KMS-11 (cell line): ENCODE results near the gene SORCS2.

Experiments
- H2AFZ ChIP-seq: fragments of 200-600 bp; sonication (generic); 2 replicates; pipeline ENCODE4 v1.6.1; 2016; ENCODE audit warnings: antibody characterized with exemption, mixed run types, low read depth
- H3K27ac ChIP-seq: fragments of 200-600 bp; sonication (generic); 2 replicates; pipeline ENCODE4 v1.6.1; 2016; ENCODE audit warnings: mild to moderate bottlenecking, mixed run types
- H3K27me3 ChIP-seq: fragments of 200-600 bp; sonication (generic); 2 replicates; pipeline ENCODE4 v1.6.1; 2017; ENCODE audit warnings: mild to moderate bottlenecking, low read depth, mixed run types, moderate library complexity; ENCODE audit not compliant: insufficient read depth
- H3K36me3 ChIP-seq: fragments of 200-600 bp; sonication (generic); 2 replicates; pipeline ENCODE4 v1.6.1; 2017; ENCODE audit warnings: mild to moderate bottlenecking, mixed run types; ENCODE audit not compliant: insufficient read depth
- H3K4me1 ChIP-seq: fragments of 200-600 bp; sonication (generic); 2 replicates; pipeline ENCODE4 v1.6.1; 2016; ENCODE audit warnings: mild to moderate bottlenecking, low read depth, mixed run types; ENCODE audit not compliant: poor library complexity, severe bottlenecking
- H3K4me2 ChIP-seq: fragments of 200-600 bp; sonication (generic); 2 replicates; pipeline ENCODE4 v1.7.0; 2016; ENCODE audit warnings: mild to moderate bottlenecking, mixed run types
- H3K4me3 ChIP-seq: fragments of 200-600 bp; sonication (generic); IDR thresholded peaks from 2 replicates; pipeline ENCODE4 v1.6.1; 2017; ENCODE audit warnings: low read depth, low read length, mixed read lengths; ENCODE audit not compliant: insufficient read depth
- H3K79me2 ChIP-seq: fragments of 200-600 bp; sonication (generic); 2 replicates; pipeline ENCODE4 v1.6.1; 2016; ENCODE audit warnings: low read depth, mixed run types; ENCODE audit not compliant: insufficient read depth
- H3K9ac ChIP-seq: fragments of 200-600 bp; sonication (generic); 2 replicates; pipeline ENCODE4 v1.6.1; 2016; ENCODE audit warnings: mild to moderate bottlenecking, mixed run types
- H4K20me1 ChIP-seq: fragments of 200-600 bp; sonication (generic); 2 replicates; pipeline ENCODE4 v1.6.1; 2016; ENCODE audit warnings: mild to moderate bottlenecking, mixed run types; ENCODE audit not compliant: insufficient read depth
- CTCF ChIP-seq: fragments of 200-600 bp; sonication (generic); conservative IDR thresholded peaks from 2 replicates; pipeline ENCODE4 v1.6.1; 2017; ENCODE audit warnings: low read depth, mild to moderate bottlenecking, antibody characterized with exemption, low read length, moderate library complexity, mixed read lengths

SORCS2 gene

GRCh38 chr4:7653510-7654369 lies 461.4 kb downstream of the SORCS2 start:
- TF ChIP-seq CTCF: no peak
- H4K20me1 ChIP-seq: no peaks in the 10 kb centered on the region
- no peak overlapping the region for H2AFZ ChIP-seq
- H3K4me1 ChIP-seq: no peaks in the 10 kb centered on the region
- H3K36me3 ChIP-seq: no peaks in the 10 kb centered on the region
- H3K4me3 ChIP-seq: no peak overlapping the region
- H3K79me2 ChIP-seq: no peaks in the 10 kb centered on the region
- no peak overlapping the region for H3K4me2 ChIP-seq
- no peaks in the 10 kb centered on the region for H3K27me3 ChIP-seq
- H3K9ac ChIP-seq: no peak overlapping the region
- no peak overlapping the region for H3K27ac ChIP-seq

GRCh38 chr4:7654550-7655445 lies 462.5 kb downstream of the SORCS2 start:
- Histone ChIP-seq H3K79me2 (no peaks in the 10 kb centered on the region), H4K20me1 (no peaks in the 10 kb centered on the region), H2AFZ (no peak overlapping the region), H3K4me3 (no peak overlapping the region), H3K9ac (no peak overlapping the region), H3K36me3 (no peaks in the 10 kb centered on the region), H3K27ac (no peak overlapping the region), H3K4me1 (no peaks in the 10 kb centered on the region), H3K4me2 (no peak overlapping the region), H3K27me3 (no peaks in the 10 kb centered on the region)
- no peak for TF ChIP-seq CTCF

- H3K4me1 ChIP-seq: no peaks in the 10 kb centered on the region
- H2AFZ ChIP-seq: no peak overlapping the region
- no peak overlapping the region for H3K9ac ChIP-seq
These were observed 463.3 kb downstream of the SORCS2 start for GRCh38 chr4:7655511-7656243.

More at GRCh38 chr4:7655511-7656243, 463.3 kb downstream of the SORCS2 start:
- Histone ChIP-seq H3K4me3 (no peak overlapping the region), H3K27ac (no peak overlapping the region), H3K36me3 (no peaks in the 10 kb centered on the region), H3K4me2 (no peak overlapping the region), H3K27me3 (no peaks in the 10 kb centered on the region), H4K20me1 (no peaks in the 10 kb centered on the region), H3K79me2 (no peaks in the 10 kb centered on the region)
- no peak for TF ChIP-seq CTCF
